ENCODE data around the gene WHAMM.

- TF ChIP-seq POLR2A (IDR thresholded peaks at IDR 0.05) (no peak), CTCF (IDR thresholded peaks at IDR 0.05) (no peak)
Observed at GRCh38 chr15:82763361-82764116, 45.9 kb upstream of the WHAMM start.
